ENCODE data around the gene NRXN3.

GRCh38 chr14:78917462-78917861 lies 747.3 kb downstream of the NRXN3 start:
- no peak for TF ChIP-seq CTCF (optimal IDR thresholded peaks at IDR 0.05 in 1 of 3, IDR thresholded peaks at IDR 0.05 in 1 of 3, conservative IDR thresholded peaks at IDR 0.05 in 1 of 3; ENCODE audit: extremely low read depth in 1 of 3, insufficient read depth in 2 of 3, low read length in 3 of 3)
- TF ChIP-seq EZH2 (IDR thresholded peaks at IDR 0.05; ENCODE audit: low read length), result no peak
